DOHH2 (cell line): ENCODE measurements around the gene CLPSL1.

ENCODE experiments used
- H3F3A ChIP-seq: fragments of 200-600 bp; sonication (generic), shearing (Covaris generic); 2 replicates; pipeline ENCODE4 v1.6.0; 2016; ENCODE audit warnings: antibody characterized with exemption, mild to moderate bottlenecking; ENCODE audit not compliant: control insufficient read depth, insufficient read depth
- H3K27ac ChIP-seq: fragments of 200-600 bp; sonication (generic); 2 replicates; pipeline ENCODE4 v1.5.1; 2014; ENCODE audit warnings: low read depth, mild to moderate bottlenecking, low read length, moderate library complexity
- H3K27me3 ChIP-seq: fragments of 200-600 bp; sonication (generic); 2 replicates; pipeline ENCODE4 v1.6.1; 2014; ENCODE audit warnings: mild to moderate bottlenecking, low read length, mixed read lengths; ENCODE audit not compliant: control insufficient read depth
- H3K36me3 ChIP-seq: fragments of 200-600 bp; sonication (generic); 2 replicates; pipeline ENCODE4 v1.6.1; 2014; ENCODE audit warnings: mild to moderate bottlenecking, low read length, moderate library complexity, mixed read lengths; ENCODE audit not compliant: control insufficient read depth
- H3K4me1 ChIP-seq: fragments of 200-600 bp; sonication (generic); 2 replicates; pipeline ENCODE4 v1.6.1; 2014; ENCODE audit warnings: mild to moderate bottlenecking, low read length, mixed read lengths; ENCODE audit not compliant: control insufficient read depth
- H3K4me2 ChIP-seq: fragments of 200-600 bp; sonication (generic); 2 replicates; pipeline ENCODE4 v1.6.0; 2014; ENCODE audit warnings: mild to moderate bottlenecking, low read length, moderate library complexity
- H3K4me3 ChIP-seq: fragments of 200-600 bp; sonication (generic); 2 replicates; pipeline ENCODE4 v1.5.1; 2014; ENCODE audit warnings: mild to moderate bottlenecking, low read length, mixed read lengths
- H3K79me2 ChIP-seq: fragments of 200-600 bp; sonication (generic); 2 replicates; pipeline ENCODE4 v1.6.1; 2014; ENCODE audit warnings: mild to moderate bottlenecking, low read length, mixed read lengths; ENCODE audit not compliant: control insufficient read depth
- H3K9me2 ChIP-seq: fragments of 200-600 bp; sonication (generic); replicated peaks from 2 replicates; pipeline ENCODE4 v1.6.1; 2014; ENCODE audit warnings: mild to moderate bottlenecking, low read length, mixed read lengths; ENCODE audit not compliant: control insufficient read depth
- H3K9me3 ChIP-seq: fragments of 200-600 bp; sonication (generic); 2 replicates; pipeline ENCODE4 v1.6.1; 2014; ENCODE audit warnings: antibody characterized with exemption, low read length, mixed read lengths; ENCODE audit not compliant: control insufficient read depth, insufficient read depth
- H4K20me1 ChIP-seq: fragments of 200-600 bp; sonication (generic); 2 replicates; pipeline ENCODE4 v1.6.0; 2014; ENCODE audit warnings: low read depth, mild to moderate bottlenecking, antibody characterized with exemption, low read length, moderate library complexity; ENCODE audit not compliant: control insufficient read depth, insufficient read depth
- CTCF ChIP-seq: fragments of 200-600 bp; sonication (generic); IDR thresholded peaks from one replicate; pipeline ENCODE4 v1.5.1; 2014; ENCODE audit warnings: antibody characterized with exemption, mild to moderate bottlenecking, low read depth, low read length; ENCODE audit not compliant: poor library complexity, severe bottlenecking
- EZH2phosphoT487 ChIP-seq: fragments of 200-600 bp; sonication (generic); IDR thresholded peaks from 2 replicates; pipeline ENCODE4 v1.6.1; 2017; ENCODE audit warnings: borderline replicate concordance, mild to moderate bottlenecking, antibody characterized with exemption, low read length, moderate library complexity, mixed read lengths

Gene CLPSL1

DNA sequence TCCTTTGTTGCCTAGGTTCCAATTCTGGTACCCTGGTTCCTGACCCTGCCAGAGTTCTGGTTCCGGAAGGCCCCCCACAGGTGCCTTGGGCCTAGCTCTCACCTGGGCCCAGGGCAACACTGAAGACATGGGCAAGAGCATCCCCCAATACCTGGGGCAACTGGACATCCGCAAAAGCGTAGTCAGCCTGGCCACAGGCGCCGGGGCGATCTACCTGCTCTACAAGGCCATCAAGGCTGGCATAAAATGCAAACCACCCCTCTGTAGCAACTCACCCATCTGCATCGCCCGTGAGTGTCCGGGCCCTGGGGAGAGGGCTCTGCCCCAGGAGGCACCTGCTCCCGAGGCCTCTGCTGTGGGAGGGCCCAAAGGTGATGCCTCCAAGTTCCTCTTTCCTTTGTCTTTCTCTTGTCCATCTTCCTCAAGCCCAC lies 43.8 kb upstream of the CLPSL1 start, which contains the start of gene ARMC12:
Gene ARMC12, plus strand, starts transcription at position 51 of the 431 bp plus-strand sequence. Its CDS starts 77 bp downstream, at position 128.
- Histone ChIP-seq H3K9me3 (no peaks in the 10 kb centered on the region), H4K20me1 (no peaks in the 10 kb centered on the region), H3K36me3 (no peaks in the 10 kb centered on the region), H3K79me2 (no peaks in the 10 kb centered on the region), H3K27ac (no peak within 1 kb of the TSS), H3F3A (0 out of 2 replicates have a peak, but pooled peaks cover 2% of the 10 kb centered on the region), H3K4me2 (no peak within 1 kb of the TSS), H3K4me1 (peaks cover 27% of the 10 kb centered on the region), H3K4me3 (no peak within 1 kb of the TSS), H3K27me3 (no peaks in the 10 kb centered on the region), H3K9me2 (no peaks in the 10 kb centered on the region)
- no peak for TF ChIP-seq EZH2phosphoT487
- TF ChIP-seq CTCF: no peak

- H3K9me3 ChIP-seq: no peaks in the 10 kb centered on the region
- no peaks in the 10 kb centered on the region for H3K27me3 ChIP-seq
- no peak overlapping the region for H3K4me2 ChIP-seq
- no peaks in the 10 kb centered on the region for H4K20me1 ChIP-seq
- TF ChIP-seq EZH2phosphoT487 (no peak), CTCF (peak; percentile 81)
- no peaks in the 10 kb centered on the region for H3K9me2 ChIP-seq
- peaks cover 20% of the 10 kb centered on the region for H3K4me1 ChIP-seq
- no peak overlapping the region for H3K4me3 ChIP-seq
- H3F3A ChIP-seq: 0 out of 2 replicates have a peak, but pooled peaks cover 2% of the 10 kb centered on the region
- H3K27ac ChIP-seq: no peak overlapping the region
- no peaks in the 10 kb centered on the region for H3K36me3 ChIP-seq
- no peaks in the 10 kb centered on the region for H3K79me2 ChIP-seq
Measured at GRCh38 chr6:35737413-35738211, 43.2 kb upstream of the CLPSL1 start.

- Histone ChIP-seq H3K9me3 (no peaks in the 10 kb centered on the region), H3K79me2 (no peaks in the 10 kb centered on the region), H3K4me2 (no peak overlapping the region), H3F3A (no peaks in the 10 kb centered on the region), H3K36me3 (no peaks in the 10 kb centered on the region), H3K27me3 (no peaks in the 10 kb centered on the region), H3K27ac (no peak overlapping the region), H3K4me3 (no peak overlapping the region), H3K4me1 (peaks cover 13% of the 10 kb centered on the region), H4K20me1 (no peaks in the 10 kb centered on the region), H3K9me2 (no peaks in the 10 kb centered on the region)
- no peak for TF ChIP-seq CTCF
- TF ChIP-seq EZH2phosphoT487: no peak
Measured at GRCh38 chr6:35739645-35740524, 40.9 kb upstream of the CLPSL1 start.
